OCI-LY1 (cell line): ENCODE measurements around the gene UBE2G1.

Experiments used
- H2AFZ ChIP-seq: fragments of 200-600 bp; sonication (generic), shearing (Covaris generic); 2 replicates; pipeline ENCODE4 v1.6.0; 2014; ENCODE audit warnings: antibody characterized with exemption, mild to moderate bottlenecking, low read length
- H3F3A ChIP-seq: fragments of 200-600 bp; sonication (generic), shearing (Covaris generic); 2 replicates; pipeline ENCODE4 v1.6.0; 2014; ENCODE audit warnings: mild to moderate bottlenecking, antibody characterized with exemption, low read length, moderate library complexity; ENCODE audit not compliant: insufficient read depth
- H3K27ac ChIP-seq: fragments of 200-600 bp; sonication (generic); 2 replicates; pipeline ENCODE4 v1.5.1; 2014; ENCODE audit warnings: low read length, mixed run types, mild to moderate bottlenecking, low read depth; ENCODE audit not compliant: poor library complexity, severe bottlenecking
- H3K27me3 ChIP-seq: fragments of 200-600 bp; sonication (generic); 2 replicates; pipeline ENCODE4 v1.6.0; 2014; ENCODE audit warnings: antibody characterized with exemption, mild to moderate bottlenecking, low read length, moderate library complexity; ENCODE audit not compliant: insufficient read depth
- H3K36me3 ChIP-seq: fragments of 200-600 bp; sonication (generic); 2 replicates; pipeline ENCODE4 v1.6.1; 2014; ENCODE audit warnings: mild to moderate bottlenecking, antibody characterized with exemption, low read length, moderate library complexity, mixed read lengths; ENCODE audit not compliant: insufficient read depth
- H3K4me1 ChIP-seq: fragments of 200-600 bp; sonication (generic); 2 replicates; pipeline ENCODE4 v1.5.1; 2014; ENCODE audit warnings: mild to moderate bottlenecking, low read length, moderate library complexity; ENCODE audit not compliant: insufficient read depth, severe bottlenecking
- H3K4me2 ChIP-seq: fragments of 200-600 bp; sonication (generic), shearing (Covaris generic); 2 replicates; pipeline ENCODE4 v1.6.1; 2014; ENCODE audit warnings: low read length
- H3K4me3 ChIP-seq: fragments of 200-600 bp; sonication (generic); 2 replicates; pipeline ENCODE4 v1.5.1; 2014; ENCODE audit warnings: low read length, low read depth, mild to moderate bottlenecking, mixed read lengths; ENCODE audit not compliant: poor library complexity, severe bottlenecking
- H3K79me2 ChIP-seq: fragments of 200-600 bp; shearing (Covaris generic); 2 replicates; pipeline ENCODE4 v1.6.1; 2016; ENCODE audit warnings: mixed run types, low read length, mixed read lengths; ENCODE audit not compliant: insufficient read depth
- H3K9ac ChIP-seq: fragments of 200-600 bp; sonication (generic), shearing (Covaris generic); 2 replicates; pipeline ENCODE4 v1.6.1; 2014; ENCODE audit warnings: mild to moderate bottlenecking, low read length, mixed read lengths
- H3K9me2 ChIP-seq: fragments of 200-600 bp; sonication (generic), shearing (Covaris generic); 2 replicates; pipeline ENCODE4 v1.6.1; 2014; ENCODE audit warnings: low read depth, mild to moderate bottlenecking, low read length, mixed read lengths
- H3K9me3 ChIP-seq: fragments of 200-600 bp; shearing (Covaris generic); 2 replicates; pipeline ENCODE4 v1.6.1; 2014; ENCODE audit warnings: low read length, mixed read lengths
- H4K20me1 ChIP-seq: fragments of 200-600 bp; sonication (generic), shearing (Covaris generic); 2 replicates; pipeline ENCODE4 v1.6.0; 2016; ENCODE audit warnings: mild to moderate bottlenecking, low read length; ENCODE audit not compliant: insufficient read depth
- EZH2 ChIP-seq: fragments of 200-600 bp; sonication (generic), shearing (Covaris generic); IDR thresholded peaks from 2 replicates; pipeline ENCODE4 v1.8.0; 2017; ENCODE audit warnings: borderline replicate concordance, mixed run types, mild to moderate bottlenecking, antibody characterized with exemption, low read length, moderate library complexity, mixed read lengths
- TF ChIP-seq, protein P1 (sequence below): fragments of 200-600 bp; sonication (generic), shearing (Covaris generic); IDR thresholded peaks from 2 replicates; pipeline ENCODE4 v1.5.1; 2017; ENCODE audit warnings: mild to moderate bottlenecking, antibody characterized with exemption, low read length, moderate library complexity, mixed read lengths

The UBE2G1 gene

DNA sequence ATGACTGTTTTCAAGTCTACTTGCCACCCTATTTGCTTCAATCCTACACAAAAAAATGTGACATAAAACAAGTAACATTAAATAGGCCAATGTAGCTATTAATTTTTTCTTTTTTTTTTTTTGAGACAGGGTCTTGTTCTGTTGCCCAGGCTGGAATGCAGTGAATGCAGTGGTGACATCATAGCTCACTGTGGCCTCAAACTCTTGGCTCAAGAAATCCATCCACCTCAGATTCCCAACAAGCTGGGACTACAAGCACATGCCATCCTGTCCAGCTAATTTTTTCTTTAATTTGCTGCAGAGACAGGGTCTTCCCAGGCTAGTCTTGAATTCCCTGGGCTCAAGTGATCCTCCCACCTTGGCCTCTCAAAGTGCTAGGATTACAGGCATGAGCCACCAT, 132.1 kb downstream of the UBE2G1 start:
- H3K9ac ChIP-seq, result no peak overlapping the region
- no peak overlapping the region for H3K4me2 ChIP-seq
- no peaks in the 10 kb centered on the region for H3K9me2 ChIP-seq
- no peak overlapping the region for H3K27ac ChIP-seq
- H3K36me3 ChIP-seq, result peaks cover 83% of the 10 kb centered on the region
- H3K79me2 ChIP-seq, result no peaks in the 10 kb centered on the region
- H3K9me3 ChIP-seq, result no peaks in the 10 kb centered on the region
- TF ChIP-seq, protein P1, sequence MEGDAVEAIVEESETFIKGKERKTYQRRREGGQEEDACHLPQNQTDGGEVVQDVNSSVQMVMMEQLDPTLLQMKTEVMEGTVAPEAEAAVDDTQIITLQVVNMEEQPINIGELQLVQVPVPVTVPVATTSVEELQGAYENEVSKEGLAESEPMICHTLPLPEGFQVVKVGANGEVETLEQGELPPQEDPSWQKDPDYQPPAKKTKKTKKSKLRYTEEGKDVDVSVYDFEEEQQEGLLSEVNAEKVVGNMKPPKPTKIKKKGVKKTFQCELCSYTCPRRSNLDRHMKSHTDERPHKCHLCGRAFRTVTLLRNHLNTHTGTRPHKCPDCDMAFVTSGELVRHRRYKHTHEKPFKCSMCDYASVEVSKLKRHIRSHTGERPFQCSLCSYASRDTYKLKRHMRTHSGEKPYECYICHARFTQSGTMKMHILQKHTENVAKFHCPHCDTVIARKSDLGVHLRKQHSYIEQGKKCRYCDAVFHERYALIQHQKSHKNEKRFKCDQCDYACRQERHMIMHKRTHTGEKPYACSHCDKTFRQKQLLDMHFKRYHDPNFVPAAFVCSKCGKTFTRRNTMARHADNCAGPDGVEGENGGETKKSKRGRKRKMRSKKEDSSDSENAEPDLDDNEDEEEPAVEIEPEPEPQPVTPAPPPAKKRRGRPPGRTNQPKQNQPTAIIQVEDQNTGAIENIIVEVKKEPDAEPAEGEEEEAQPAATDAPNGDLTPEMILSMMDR, result no peak
- TF ChIP-seq EZH2, result no peak
- no peaks in the 10 kb centered on the region for H3K4me1 ChIP-seq
- no peaks in the 10 kb centered on the region for H3K27me3 ChIP-seq
- no peak overlapping the region for H3K4me3 ChIP-seq
- H3F3A ChIP-seq, result no peaks in the 10 kb centered on the region
- H2AFZ ChIP-seq, result no peak overlapping the region
- H4K20me1 ChIP-seq, result no peaks in the 10 kb centered on the region

DNA sequence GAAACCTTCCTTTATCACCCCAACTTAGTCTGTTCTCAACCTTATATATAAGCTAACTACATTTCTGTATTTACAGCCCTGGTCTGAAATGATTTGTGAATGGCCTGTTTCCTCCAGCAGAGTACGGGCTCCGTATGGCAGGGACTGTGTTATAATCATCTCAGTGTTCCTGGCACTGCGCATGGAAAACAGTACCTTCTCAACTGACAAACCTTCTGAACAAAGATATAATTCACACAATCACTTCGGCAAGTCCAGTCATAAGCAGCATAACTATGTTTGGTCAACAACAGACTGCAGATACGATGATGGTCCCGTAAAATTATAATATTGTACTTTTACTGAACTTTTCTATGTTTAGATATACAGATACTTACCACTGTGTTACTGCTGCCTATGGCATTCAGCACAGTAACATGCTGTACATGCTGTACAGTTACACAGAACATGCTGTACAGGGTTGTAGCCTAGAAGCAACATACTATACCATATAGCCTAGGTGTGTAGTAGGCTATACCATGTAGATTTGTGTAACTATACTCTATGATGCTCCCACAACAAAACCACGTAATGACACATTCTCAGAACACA, 132.7 kb downstream of the UBE2G1 start:
- Histone ChIP-seq H4K20me1 (no peaks in the 10 kb centered on the region), H2AFZ (no peak overlapping the region), H3F3A (no peaks in the 10 kb centered on the region), H3K27ac (no peak overlapping the region), H3K9me3 (no peaks in the 10 kb centered on the region), H3K4me2 (no peak overlapping the region), H3K4me1 (no peaks in the 10 kb centered on the region), H3K79me2 (no peaks in the 10 kb centered on the region), H3K9me2 (no peaks in the 10 kb centered on the region), H3K27me3 (no peaks in the 10 kb centered on the region), H3K4me3 (no peak overlapping the region), H3K36me3 (peaks cover 77% of the 10 kb centered on the region), H3K9ac (no peak overlapping the region)
- TF ChIP-seq, protein P1, result no peak
- TF ChIP-seq EZH2, result no peak

DNA sequence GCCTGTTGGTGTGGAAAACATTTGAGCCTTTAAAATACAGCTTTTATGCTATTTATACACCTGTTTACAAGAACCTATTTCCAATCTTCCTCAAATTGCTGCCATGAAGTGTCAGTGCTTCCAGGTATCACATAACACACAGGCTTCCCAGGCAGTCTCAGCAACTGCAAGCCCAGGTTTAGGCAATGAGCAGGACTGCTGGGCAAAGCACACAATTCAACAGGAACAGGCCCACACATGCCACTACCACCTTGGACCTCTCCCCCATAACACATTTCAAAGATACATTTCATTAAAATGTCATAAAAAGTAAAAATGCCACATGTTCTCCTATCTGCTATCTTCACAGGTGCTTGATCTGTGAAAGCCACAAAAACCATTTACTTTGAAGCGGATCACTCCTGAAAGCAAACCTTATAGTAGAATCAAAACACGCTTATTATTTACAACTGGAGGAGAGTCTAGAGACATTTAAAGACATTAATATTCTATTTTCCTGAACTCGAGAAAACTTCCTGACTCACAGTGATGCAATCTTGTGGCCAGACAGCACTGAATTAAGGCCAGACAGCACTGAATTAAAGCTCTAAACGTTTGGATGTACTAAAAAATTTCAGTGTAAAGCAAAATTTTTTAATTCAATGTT, 134.2 kb downstream of the UBE2G1 start:
- no peak overlapping the region for H3K27ac ChIP-seq
- H3K4me1 ChIP-seq, result no peaks in the 10 kb centered on the region
- no peak overlapping the region for H3K9ac ChIP-seq
- no peaks in the 10 kb centered on the region for H4K20me1 ChIP-seq
- H3K79me2 ChIP-seq, result no peaks in the 10 kb centered on the region
- H3K4me3 ChIP-seq, result no peak overlapping the region
- H2AFZ ChIP-seq, result no peak overlapping the region
- H3F3A ChIP-seq, result no peaks in the 10 kb centered on the region
- peaks cover 72% of the 10 kb centered on the region for H3K36me3 ChIP-seq
- H3K4me2 ChIP-seq, result no peak overlapping the region
- H3K9me2 ChIP-seq, result no peaks in the 10 kb centered on the region
- no peak for TF ChIP-seq EZH2
- TF ChIP-seq, protein P1, result no peak
- no peaks in the 10 kb centered on the region for H3K27me3 ChIP-seq
- no peaks in the 10 kb centered on the region for H3K9me3 ChIP-seq
